Activated CD8-positive, alpha-beta T cell treated with anti-CD3 and anti-CD28 coated beads for 36 hours (primary cell): Measurements from ENCODE around the gene ADAMTS2. TPM values are rescaled to one million over a fixed set of nuclear protein-coding genes. Genes with fewer than 3 reads are reported as not detected.

Experiments used
- ATAC-seq: fragments of 200-7000 bp; cut with Tn5 transposase; one replicate; pipeline ENCODE4 v1.10.0; 2021; ENCODE audit warnings: mild to moderate bottlenecking, moderate library complexity
- CTCF ChIA-PET: fragments of 350-600 bp; sonication (Branson Sonifier 250); formaldehyde crosslinking; loops from one replicate; lab custom pipeline; 2021; ENCODE audit warnings: antibody characterized with exemption; lab: Charles Lee
- POLR2A ChIA-PET: fragments of 350-600 bp; sonication (Branson Sonifier 250); formaldehyde crosslinking; loops from one replicate; lab custom pipeline; 2021; ENCODE audit warnings: antibody characterized with exemption; lab: Charles Lee
- DNase-seq: peaks from one replicate; pipeline ENCODE4 v3.0.0-alpha.2; 2020
- H3K27ac Mint-ChIP-seq: one replicate; pipeline ENCODE4 v1.8.0; 2021; ENCODE audit warnings: mild to moderate bottlenecking, mixed read lengths
- H3K27me3 Mint-ChIP-seq: one replicate; pipeline ENCODE4 v1.8.0; 2021; ENCODE audit warnings: mixed read lengths
- H3K36me3 Mint-ChIP-seq: one replicate; pipeline ENCODE4 v1.8.0; 2021; ENCODE audit warnings: low read depth, mixed read lengths
- H3K4me1 Mint-ChIP-seq: one replicate; pipeline ENCODE4 v1.8.0; 2021; ENCODE audit warnings: low read depth, mixed read lengths
- H3K4me3 Mint-ChIP-seq: one replicate; pipeline ENCODE4 v1.8.0; 2021; ENCODE audit warnings: mild to moderate bottlenecking, moderate library complexity, mixed read lengths
- H3K9me3 Mint-ChIP-seq: one replicate; pipeline ENCODE4 v1.8.0; 2021; ENCODE audit warnings: mixed read lengths
- intact Hi-C: fragments of 100-400 bp; cut with micrococcal nuclease; formaldehyde crosslinking; loops from one replicate; pipeline ENCODE4 v1.10.0; 2022
- total RNA-seq, 2 experiments: library from RNA; stranded (reverse); gene quantifications; one replicate each; pipeline ENCODE4 v1.2.3, GENCODE V29; 2021
- TF ChIP-seq, protein P1 (sequence below): fragments of 200-600 bp; IDR thresholded peaks from one replicate; pipeline ENCODE4 v1.8.0; 2022; ENCODE audit warnings: antibody characterized with exemption, mild to moderate bottlenecking

Gene ADAMTS2
- total RNA-seq, 2 experiments from 2014 or later = not detected

DNA sequence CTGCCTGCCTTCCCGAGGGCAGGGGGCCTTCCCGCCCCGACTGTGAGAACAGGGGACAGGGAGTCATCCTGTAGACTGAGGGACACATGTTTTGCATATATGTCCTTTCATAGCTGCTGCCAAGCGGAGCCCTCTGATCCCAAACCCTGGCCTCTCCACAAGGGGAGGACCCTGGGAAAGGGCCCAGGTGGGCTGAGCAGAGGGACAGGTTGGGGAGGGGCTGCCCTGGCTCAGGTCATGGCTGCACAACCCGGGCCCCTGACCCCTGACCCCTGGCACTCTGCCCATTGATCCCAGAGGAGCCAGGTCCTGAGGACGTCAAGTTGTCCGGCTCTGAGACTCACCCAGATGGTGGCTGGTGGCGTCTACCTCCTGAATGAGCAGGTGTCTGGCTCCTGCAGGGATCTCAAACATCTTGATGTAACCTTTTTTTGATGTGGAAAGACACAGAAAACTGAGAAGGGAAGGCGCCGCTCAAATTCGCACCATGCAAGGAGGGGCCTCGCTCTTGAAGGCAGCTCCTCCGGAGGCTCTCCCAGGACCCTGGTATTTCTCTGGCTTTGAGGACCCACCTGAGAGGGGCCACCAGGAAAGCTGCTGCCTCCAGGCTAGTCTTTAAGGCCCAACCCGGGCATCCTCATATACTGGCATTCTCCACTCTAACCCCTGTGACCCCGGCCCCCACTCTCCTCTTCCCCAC, 213.2 kb downstream of the ADAMTS2 start:
- intact Hi-C loops = no loop called here
- TF ChIP-seq, protein P1, sequence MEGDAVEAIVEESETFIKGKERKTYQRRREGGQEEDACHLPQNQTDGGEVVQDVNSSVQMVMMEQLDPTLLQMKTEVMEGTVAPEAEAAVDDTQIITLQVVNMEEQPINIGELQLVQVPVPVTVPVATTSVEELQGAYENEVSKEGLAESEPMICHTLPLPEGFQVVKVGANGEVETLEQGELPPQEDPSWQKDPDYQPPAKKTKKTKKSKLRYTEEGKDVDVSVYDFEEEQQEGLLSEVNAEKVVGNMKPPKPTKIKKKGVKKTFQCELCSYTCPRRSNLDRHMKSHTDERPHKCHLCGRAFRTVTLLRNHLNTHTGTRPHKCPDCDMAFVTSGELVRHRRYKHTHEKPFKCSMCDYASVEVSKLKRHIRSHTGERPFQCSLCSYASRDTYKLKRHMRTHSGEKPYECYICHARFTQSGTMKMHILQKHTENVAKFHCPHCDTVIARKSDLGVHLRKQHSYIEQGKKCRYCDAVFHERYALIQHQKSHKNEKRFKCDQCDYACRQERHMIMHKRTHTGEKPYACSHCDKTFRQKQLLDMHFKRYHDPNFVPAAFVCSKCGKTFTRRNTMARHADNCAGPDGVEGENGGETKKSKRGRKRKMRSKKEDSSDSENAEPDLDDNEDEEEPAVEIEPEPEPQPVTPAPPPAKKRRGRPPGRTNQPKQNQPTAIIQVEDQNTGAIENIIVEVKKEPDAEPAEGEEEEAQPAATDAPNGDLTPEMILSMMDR = no peak
- Mint-ChIP-seq H3K27me3 (no peaks in the 10 kb centered on the region), H3K27ac (no peak overlapping the region), H3K9me3 (no peaks in the 10 kb centered on the region), H3K4me1 (no peaks in the 10 kb centered on the region), H3K4me3 (no peak overlapping the region), H3K36me3 (no peaks in the 10 kb centered on the region)
- no peak for DNase-seq
- CTCF ChIA-PET = no interaction called here
- POLR2A ChIA-PET = no interaction called here
- ATAC-seq = no peak

DNA sequence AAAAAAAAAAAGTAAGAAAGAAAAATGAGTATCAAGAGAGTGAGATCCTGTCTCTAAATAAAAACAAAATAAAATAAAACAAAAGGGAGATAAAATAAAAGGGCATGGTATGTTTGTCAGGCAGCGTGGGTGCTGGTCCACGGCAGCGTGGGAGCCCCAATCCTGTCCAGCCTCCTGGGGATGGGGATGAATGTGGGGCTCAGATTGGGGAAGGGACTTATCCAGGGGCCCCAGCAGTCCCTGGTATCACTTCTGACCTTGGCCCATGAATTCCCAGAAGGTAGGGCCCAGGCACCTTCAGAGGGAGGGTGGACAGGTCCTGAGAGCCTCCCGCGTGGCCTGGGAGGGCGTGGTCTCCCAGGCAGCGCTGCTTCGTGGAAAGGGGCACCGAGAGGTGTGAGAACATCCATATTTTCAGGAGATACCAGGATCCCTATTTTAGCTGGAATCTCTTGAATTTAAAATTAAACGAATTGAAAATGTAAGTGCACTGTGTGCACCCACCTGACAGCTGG, 213.9 kb downstream of the ADAMTS2 start:
- POLR2A ChIA-PET = no interaction called here
- TF ChIP-seq, protein P1 = no peak
- CTCF ChIA-PET = no interaction called here
- ATAC-seq (no peak), DNase-seq (no peak)
- H3K9me3 Mint-ChIP-seq = no peaks in the 10 kb centered on the region
- no peaks in the 10 kb centered on the region for H3K4me1 Mint-ChIP-seq
- no peaks in the 10 kb centered on the region for H3K27me3 Mint-ChIP-seq
- H3K27ac Mint-ChIP-seq = no peak overlapping the region
- no peaks in the 10 kb centered on the region for H3K36me3 Mint-ChIP-seq
- intact Hi-C loops = no loop called here
- H3K4me3 Mint-ChIP-seq = no peak overlapping the region

DNA sequence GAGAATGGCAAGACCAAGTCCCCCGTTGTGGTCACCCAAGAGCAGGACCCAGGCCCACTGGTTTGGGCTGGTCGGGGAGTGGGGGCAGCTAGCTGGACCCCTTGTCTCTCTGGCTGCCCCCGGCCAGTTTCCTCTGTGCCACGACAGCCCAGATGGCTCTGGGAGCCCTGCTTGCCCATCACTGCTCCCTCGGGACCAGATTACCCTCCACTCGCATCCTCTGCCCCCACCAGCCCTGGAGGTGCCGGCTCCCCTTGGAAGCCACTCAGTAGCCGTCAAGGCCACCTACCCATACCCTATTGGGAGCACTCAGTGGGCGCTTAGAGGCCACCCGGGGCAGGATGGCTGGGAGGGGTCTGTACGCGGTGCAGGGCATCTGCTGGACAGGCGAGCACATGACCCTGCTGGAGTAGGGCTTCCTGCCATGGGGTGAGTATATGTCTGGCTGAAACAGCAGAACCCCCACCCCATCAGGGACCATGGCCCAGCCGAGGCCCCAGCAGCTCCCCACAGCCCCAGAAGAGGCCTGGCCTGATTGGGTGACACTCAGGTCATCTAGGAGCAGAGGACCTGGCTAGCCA, 215.1 kb downstream of the ADAMTS2 start:
- no peak for ATAC-seq
- Mint-ChIP-seq H3K36me3 (no peaks in the 10 kb centered on the region), H3K9me3 (no peaks in the 10 kb centered on the region), H3K4me3 (no peak overlapping the region), H3K27me3 (no peaks in the 10 kb centered on the region), H3K4me1 (no peaks in the 10 kb centered on the region), H3K27ac (no peak overlapping the region)
- TF ChIP-seq, protein P1 = no peak
- ChIA-PET POLR2A (no interaction called here), CTCF (no interaction called here)
- intact Hi-C loops = no loop called here
- DNase-seq = no peak

DNA sequence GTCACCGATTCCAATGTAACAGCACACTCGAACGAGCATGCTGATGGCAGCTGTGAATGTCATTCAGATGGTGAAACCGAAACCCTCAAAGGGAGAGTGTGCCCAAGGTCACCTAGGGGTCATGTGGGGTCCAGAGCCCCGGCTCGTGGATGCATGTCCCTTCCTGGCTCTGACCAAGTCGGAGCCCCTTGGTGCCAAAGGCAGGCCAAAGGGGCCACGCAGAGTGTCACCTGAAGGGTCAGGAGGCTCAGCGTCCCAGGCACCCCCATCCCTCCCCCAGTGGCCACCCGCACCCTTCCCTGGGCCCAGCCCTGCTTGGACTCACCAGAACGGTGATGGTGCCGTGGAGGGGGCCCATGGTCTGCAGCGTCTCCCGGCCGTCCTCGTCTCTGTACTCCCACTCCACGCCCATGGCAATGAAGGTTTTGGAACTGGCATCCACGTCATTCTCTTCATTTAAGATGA, 215.6 kb downstream of the ADAMTS2 start:
- POLR2A ChIA-PET = no interaction called here
- Mint-ChIP-seq H3K36me3 (no peaks in the 10 kb centered on the region), H3K9me3 (no peaks in the 10 kb centered on the region), H3K27ac (no peak overlapping the region), H3K4me3 (no peak overlapping the region), H3K27me3 (no peaks in the 10 kb centered on the region), H3K4me1 (no peaks in the 10 kb centered on the region)
- no peak for DNase-seq
- ATAC-seq = no peak
- CTCF ChIA-PET = no interaction called here
- intact Hi-C loops = no loop called here
- TF ChIP-seq, protein P1 = no peak

DNA sequence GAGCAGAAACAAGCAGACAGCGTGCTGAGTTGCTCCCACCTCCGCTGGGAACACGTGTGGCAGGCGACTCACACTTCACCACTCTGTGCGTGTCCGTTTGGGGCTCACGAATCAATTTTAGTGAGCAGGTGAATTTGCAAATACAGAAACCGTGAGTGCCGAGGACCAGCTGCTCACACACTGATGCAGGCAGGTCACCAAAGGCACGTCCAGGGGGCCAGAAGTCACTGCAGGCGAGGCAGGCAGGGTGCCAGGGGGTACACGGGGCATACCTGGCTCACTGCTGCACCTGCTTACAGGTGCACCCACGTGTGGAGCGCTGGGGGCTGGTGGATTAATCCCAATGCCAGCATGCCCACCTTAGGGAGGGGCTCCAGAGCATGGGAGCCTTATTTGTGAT, 216.3 kb downstream of the ADAMTS2 start:
- ATAC-seq = no peak
- POLR2A ChIA-PET = no interaction called here
- CTCF ChIA-PET = no interaction called here
- intact Hi-C loops = no loop called here
- no peak for DNase-seq
- H3K4me3 Mint-ChIP-seq = no peak overlapping the region
- TF ChIP-seq, protein P1 = no peak
- H3K27ac Mint-ChIP-seq = no peak overlapping the region
- H3K4me1 Mint-ChIP-seq = no peaks in the 10 kb centered on the region
- no peaks in the 10 kb centered on the region for H3K36me3 Mint-ChIP-seq
- no peaks in the 10 kb centered on the region for H3K9me3 Mint-ChIP-seq
- H3K27me3 Mint-ChIP-seq = no peaks in the 10 kb centered on the region
